ENCODE measurements around the gene DARS1. TPM values are rescaled to one million over a fixed set of nuclear protein-coding genes. Genes with fewer than 3 reads are reported as not detected.
A peak's percentile ranks its signal among the peaks of the same experiment; 100 is the strongest.

DARS1 gene
- total and polyA plus RNA-seq, 2 of the 13 experiments (the other 11 are each of a cell fraction or from before 2014, with no cell fraction given): 149 to 230 TPM

GRCh38 chr2:135986507-135986906 is 1.1 kb upstream of the DARS1 start (continued):
- no peak for TF ChIP-seq CREBL2 (CRISPR knock-in tag; IDR thresholded peaks at IDR 0.05; ENCODE audit: borderline replicate concordance)

DNA sequence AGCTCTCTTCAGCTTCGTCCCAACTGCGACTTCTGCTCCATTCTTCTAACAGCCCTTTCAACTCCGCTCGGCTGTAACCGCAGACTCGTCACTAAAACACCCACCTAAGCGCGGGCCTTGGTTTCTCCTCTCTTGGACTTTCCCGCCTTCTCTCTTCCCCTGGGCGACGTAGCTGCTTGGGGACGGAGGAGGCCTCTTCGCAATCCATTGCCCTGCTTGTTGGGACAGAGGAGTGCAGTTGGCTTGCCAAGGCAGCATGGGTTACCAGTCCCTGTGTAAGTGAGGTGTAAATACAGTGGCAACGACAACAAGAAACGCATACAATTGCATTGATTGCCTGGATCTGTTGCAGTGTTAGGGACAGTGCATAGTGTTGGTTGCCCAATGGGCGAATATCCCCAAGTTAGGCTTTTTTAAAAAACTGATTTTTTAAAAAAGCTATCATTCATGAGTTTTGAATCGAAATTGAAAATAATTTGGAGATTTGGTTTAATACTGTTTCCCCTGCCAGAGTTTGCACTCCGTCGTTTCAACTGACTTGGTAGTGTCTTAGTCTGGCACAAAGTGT is 484 bp upstream of the DARS1 start:
- H3K4me3 ChIP-seq (replicated peaks in 1 of 3; ENCODE audit: insufficient read depth in 1 of 3, low read depth in 2 of 3, low read length in 3 of 3): peak overlapping the region; percentile 45 to 93 (median 87)
- ChIA-PET CTCF (ENCODE audit: low intra/inter-chr PET ratio, low total read pairs) (no interaction called here), POLR2A (interaction anchor here (0.6 to 1.9 kb wide), 6 partner anchors 9 to 1068 kb away, joined by 3 to 12 read pairs (median 5); no protein-coding TSS in a partner anchor)
- H2AFZ ChIP-seq (ENCODE audit: low read length): peak overlapping the region; percentile 92
- peak overlapping the region; percentile 94 for H3K4me2 ChIP-seq (ENCODE audit: low read depth, low read length)
- 62% methylated on average over 19 of the region's 19 CpGs for WGBS (ENCODE audit: low lambda C conversion rate)
- peaks cover 38% of the 10 kb centered on the region for H3K79me2 ChIP-seq (ENCODE audit: insufficient read depth, low read length)
- FAIRE-seq: no peak
- H3K9me3 ChIP-seq (ENCODE audit: low read length): no peaks in the 10 kb centered on the region
- in situ Hi-C loops (cut with HindIII; ENCODE audit: extremely low pct_ligation_motif_present, low pct_unique_long_range_greater_than_20kb): no loop called here
- intact Hi-C loops (cut with micrococcal nuclease; ENCODE audit: unreplicated experiment): loop anchor here (10.0 kb wide), 1 partner anchor 1051 kb away; no protein-coding TSS in a partner anchor
- ATAC-seq: peak; percentile 27; the same call in 2 of the 3 replicates
- DNase-seq (ENCODE audit: low spot score): no peak
- H3K36me3 ChIP-seq (replicated peaks in 1 of 2; ENCODE audit: control insufficient read depth in 1 of 2, insufficient read depth in 2 of 2, low read length in 2 of 2): peaks cover 4 to 15% of the 10 kb centered on the region in 2 experiments; a peak in 4 of 5 replicates
- no peaks in the 10 kb centered on the region for H3K27me3 ChIP-seq (ENCODE audit: control insufficient read depth in 1 of 2, insufficient read depth in 2 of 2, low read length in 2 of 2)
- H3K9ac ChIP-seq (ENCODE audit: insufficient read depth, low read depth, low read length): peak overlapping the region; percentile 98
- H3K4me1 ChIP-seq (ENCODE audit: insufficient read depth, low read length): peaks cover 48% of the 10 kb centered on the region
- TSS peak; percentile 72 for BruUV-seq (replicated peaks)
- H3K27ac ChIP-seq (ENCODE audit: extremely low read length, insufficient read depth, low read length): peak overlapping the region; percentile 95
- no peaks in the 10 kb centered on the region for H4K20me1 ChIP-seq (ENCODE audit: insufficient read depth, low read length)
- TF ChIP-seq HNF1B (CRISPR knock-in tag; IDR thresholded peaks at IDR 0.05) (no peak), EHMT2 (IDR thresholded peaks at IDR 0.05; ENCODE audit: borderline replicate concordance, low read depth, low read length) (peak; percentile 95)
- TF ChIP-seq, protein P1, sequence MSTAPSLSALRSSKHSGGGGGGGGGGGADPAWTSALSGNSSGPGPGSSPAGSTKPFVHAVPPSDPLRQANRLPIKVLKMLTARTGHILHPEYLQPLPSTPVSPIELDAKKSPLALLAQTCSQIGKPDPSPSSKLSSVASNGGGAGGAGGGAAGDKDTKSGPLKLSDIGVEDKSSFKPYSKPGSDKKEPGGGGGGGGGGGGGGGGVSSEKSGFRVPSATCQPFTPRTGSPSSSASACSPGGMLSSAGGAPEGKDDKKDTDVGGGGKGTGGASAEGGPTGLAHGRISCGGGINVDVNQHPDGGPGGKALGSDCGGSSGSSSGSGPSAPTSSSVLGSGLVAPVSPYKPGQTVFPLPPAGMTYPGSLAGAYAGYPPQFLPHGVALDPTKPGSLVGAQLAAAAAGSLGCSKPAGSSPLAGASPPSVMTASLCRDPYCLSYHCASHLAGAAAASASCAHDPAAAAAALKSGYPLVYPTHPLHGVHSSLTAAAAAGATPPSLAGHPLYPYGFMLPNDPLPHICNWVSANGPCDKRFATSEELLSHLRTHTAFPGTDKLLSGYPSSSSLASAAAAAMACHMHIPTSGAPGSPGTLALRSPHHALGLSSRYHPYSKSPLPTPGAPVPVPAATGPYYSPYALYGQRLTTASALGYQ (CRISPR knock-in tag; IDR thresholded peaks at IDR 0.05): no peak
- TF ChIP-seq, protein P2, sequence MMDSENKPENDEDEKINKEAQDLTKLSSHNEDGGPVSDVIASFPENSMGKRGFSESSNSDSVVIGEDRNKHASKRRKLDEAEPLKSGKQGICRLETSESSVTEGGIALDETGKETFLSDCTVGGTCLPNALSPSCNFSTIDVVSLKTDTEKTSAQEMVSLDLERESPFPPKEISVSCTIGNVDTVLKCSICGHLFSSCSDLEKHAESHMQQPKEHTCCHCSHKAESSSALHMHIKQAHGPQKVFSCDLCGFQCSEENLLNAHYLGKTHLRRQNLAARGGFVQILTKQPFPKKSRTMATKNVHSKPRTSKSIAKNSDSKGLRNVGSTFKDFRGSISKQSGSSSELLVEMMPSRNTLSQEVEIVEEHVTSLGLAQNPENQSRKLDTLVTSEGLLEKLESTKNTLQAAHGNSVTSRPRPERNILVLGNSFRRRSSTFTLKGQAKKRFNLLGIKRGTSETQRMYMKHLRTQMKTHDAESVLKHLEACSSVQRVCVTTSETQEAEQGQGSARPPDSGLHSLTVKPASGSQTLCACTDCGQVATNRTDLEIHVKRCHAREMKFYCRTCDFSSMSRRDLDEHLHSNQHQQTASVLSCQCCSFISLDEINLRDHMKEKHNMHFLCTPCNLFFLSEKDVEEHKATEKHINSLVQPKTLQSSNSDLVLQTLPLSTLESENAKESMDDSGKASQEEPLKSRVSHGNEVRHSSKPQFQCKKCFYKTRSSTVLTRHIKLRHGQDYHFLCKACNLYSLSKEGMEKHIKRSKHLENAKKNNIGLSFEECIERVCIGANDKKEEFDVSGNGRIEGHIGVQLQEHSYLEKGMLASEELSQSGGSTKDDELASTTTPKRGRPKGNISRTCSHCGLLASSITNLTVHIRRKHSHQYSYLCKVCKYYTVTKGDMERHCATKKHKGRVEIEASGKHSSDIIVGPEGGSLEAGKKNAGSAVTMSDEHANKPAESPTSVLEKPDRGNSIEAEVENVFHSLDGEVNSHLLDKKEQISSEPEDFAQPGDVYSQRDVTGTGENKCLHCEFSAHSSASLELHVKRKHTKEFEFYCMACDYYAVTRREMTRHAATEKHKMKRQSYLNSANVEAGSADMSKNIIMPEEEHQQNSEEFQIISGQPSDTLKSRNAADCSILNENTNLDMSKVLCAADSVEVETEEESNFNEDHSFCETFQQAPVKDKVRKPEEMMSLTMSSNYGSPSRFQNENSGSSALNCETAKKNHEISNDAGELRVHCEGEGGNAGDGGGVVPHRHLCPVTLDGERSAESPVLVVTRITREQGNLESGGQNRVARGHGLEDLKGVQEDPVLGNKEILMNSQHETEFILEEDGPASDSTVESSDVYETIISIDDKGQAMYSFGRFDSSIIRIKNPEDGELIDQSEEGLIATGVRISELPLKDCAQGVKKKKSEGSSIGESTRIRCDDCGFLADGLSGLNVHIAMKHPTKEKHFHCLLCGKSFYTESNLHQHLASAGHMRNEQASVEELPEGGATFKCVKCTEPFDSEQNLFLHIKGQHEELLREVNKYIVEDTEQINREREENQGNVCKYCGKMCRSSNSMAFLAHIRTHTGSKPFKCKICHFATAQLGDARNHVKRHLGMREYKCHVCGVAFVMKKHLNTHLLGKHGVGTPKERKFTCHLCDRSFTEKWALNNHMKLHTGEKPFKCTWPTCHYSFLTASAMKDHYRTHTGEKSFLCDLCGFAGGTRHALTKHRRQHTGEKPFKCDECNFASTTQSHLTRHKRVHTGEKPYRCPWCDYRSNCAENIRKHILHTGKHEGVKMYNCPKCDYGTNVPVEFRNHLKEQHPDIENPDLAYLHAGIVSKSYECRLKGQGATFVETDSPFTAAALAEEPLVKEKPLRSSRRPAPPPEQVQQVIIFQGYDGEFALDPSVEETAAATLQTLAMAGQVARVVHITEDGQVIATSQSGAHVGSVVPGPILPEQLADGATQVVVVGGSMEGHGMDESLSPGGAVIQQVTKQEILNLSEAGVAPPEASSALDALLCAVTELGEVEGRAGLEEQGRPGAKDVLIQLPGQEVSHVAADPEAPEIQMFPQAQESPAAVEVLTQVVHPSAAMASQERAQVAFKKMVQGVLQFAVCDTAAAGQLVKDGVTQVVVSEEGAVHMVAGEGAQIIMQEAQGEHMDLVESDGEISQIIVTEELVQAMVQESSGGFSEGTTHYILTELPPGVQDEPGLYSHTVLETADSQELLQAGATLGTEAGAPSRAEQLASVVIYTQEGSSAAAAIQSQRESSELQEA (CRISPR knock-in tag; IDR thresholded peaks at IDR 0.05; ENCODE audit: not compliant biosample characterization): peak; percentile 9
